ENCODE data around the gene TH.
"Not testable (repeated sequence)": the region's sequence is repeated elsewhere in the genome, so short reads cannot be mapped to it uniquely, and the experiment has no call there.

Gene TH

GRCh38 chr11:2182075-2182474 lies 10.5 kb upstream of the TH start:
- no peaks in the 10 kb centered on the region for H3K36me3 Mint-ChIP-seq (ENCODE audit: low read depth)
- no peak overlapping the region for H3K4me3 Mint-ChIP-seq
- H3K27me3 Mint-ChIP-seq (ENCODE audit: low read depth), result no peaks in the 10 kb centered on the region
- no peaks in the 10 kb centered on the region for H3K9me3 Mint-ChIP-seq
- no peaks in the 10 kb centered on the region for H3K4me1 Mint-ChIP-seq (ENCODE audit: low read depth)
- H3K27ac Mint-ChIP-seq, result no peak overlapping the region

- Mint-ChIP-seq H3K4me3 (no peak overlapping the region), H3K4me1 (ENCODE audit: low read depth) (no peaks in the 10 kb centered on the region), H3K36me3 (ENCODE audit: low read depth) (no peaks in the 10 kb centered on the region), H3K27me3 (ENCODE audit: low read depth) (no peaks in the 10 kb centered on the region), H3K9me3 (no peaks in the 10 kb centered on the region), H3K27ac (no peak overlapping the region)
Observed at GRCh38 chr11:2180789-2181370, 9.3 kb upstream of the TH start.

DNA sequence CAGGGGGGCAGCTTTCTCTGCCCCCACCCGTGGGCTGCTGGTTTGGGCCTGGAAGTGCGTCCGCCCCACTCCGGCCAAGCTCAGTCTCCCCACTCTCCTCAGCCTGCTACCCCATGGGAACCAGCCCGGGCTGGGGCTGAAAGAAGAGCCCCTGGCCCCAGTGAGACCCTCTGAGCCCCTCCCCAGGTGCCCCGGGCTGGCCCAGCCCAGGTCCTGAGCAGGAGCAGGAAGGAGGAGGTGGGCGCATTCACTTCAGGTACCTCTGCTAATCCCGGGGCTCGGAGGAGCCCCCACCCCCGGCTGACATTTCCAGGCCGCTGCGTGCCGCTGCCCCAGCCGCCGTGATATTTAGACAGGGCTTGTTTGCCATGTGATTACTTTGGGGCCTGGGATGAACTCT lies 8.7 kb upstream of the TH start:
- no peaks in the 10 kb centered on the region for H3K4me1 Mint-ChIP-seq (ENCODE audit: low read depth)
- H3K27ac Mint-ChIP-seq, result no peak overlapping the region
- no peaks in the 10 kb centered on the region for H3K9me3 Mint-ChIP-seq
- no peak overlapping the region for H3K4me3 Mint-ChIP-seq
- H3K36me3 Mint-ChIP-seq (ENCODE audit: low read depth), result no peaks in the 10 kb centered on the region
- H3K27me3 Mint-ChIP-seq (ENCODE audit: low read depth), result no peaks in the 10 kb centered on the region

DNA sequence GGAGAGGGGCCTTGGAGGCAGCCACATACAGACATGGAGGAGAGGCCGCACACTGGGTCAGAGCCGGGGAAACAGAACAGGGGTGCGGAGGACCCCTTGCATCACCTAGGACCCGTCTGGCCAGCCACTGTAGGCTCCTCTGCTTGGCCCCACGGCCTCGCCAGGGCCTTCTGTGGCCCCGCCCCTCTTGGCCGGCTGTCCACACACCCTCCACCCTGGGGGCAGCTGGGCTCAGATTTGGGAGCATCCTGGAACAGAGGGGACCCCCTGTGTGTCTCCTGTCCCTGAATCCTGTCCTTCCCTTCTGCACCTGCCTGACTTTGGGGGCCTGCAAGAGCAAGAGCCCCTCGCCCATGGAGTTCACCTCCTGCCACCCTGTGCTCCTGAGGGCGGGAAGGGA lies 7.9 kb upstream of the TH start:
- H3K27me3 Mint-ChIP-seq (ENCODE audit: low read depth), result no peaks in the 10 kb centered on the region
- H3K36me3 Mint-ChIP-seq (ENCODE audit: low read depth), result no peaks in the 10 kb centered on the region
- H3K9me3 Mint-ChIP-seq, result no peaks in the 10 kb centered on the region
- no peak overlapping the region for H3K4me3 Mint-ChIP-seq
- H3K4me1 Mint-ChIP-seq (ENCODE audit: low read depth), result no peaks in the 10 kb centered on the region
- no peak overlapping the region for H3K27ac Mint-ChIP-seq

DNA sequence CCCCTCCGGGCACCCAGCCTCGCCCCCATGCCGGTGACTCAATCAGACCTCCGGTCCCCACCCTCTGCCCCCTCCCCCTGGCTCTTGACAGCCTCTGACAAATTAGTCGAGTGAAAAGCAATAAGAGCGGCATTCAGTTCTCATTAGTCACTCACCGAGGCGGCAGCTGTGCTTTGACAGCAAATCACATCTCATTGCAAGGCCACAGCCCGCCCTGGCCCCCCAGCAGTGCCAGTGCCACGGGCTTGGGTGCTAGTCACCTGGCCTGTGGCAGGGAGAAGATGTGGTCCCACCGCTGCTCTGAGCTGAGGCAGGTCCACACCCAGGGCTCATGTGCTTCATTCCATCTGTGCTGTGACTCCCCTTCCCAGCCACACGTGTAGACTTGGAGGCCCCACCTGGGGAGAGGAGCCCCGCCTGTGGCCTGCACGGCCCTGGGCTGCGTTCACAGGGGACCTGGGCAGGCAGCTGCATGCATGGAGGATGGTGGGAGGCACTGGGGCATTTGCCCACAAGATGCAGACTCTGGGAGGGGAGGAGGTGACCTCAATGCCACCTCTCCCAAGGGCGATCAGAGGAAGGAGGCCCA lies 7.4 kb upstream of the TH start:
- Mint-ChIP-seq H3K4me3 (no peak overlapping the region), H3K36me3 (ENCODE audit: low read depth) (no peaks in the 10 kb centered on the region), H3K27ac (no peak overlapping the region), H3K27me3 (ENCODE audit: low read depth) (no peaks in the 10 kb centered on the region), H3K9me3 (no peaks in the 10 kb centered on the region), H3K4me1 (ENCODE audit: low read depth) (no peaks in the 10 kb centered on the region)

DNA sequence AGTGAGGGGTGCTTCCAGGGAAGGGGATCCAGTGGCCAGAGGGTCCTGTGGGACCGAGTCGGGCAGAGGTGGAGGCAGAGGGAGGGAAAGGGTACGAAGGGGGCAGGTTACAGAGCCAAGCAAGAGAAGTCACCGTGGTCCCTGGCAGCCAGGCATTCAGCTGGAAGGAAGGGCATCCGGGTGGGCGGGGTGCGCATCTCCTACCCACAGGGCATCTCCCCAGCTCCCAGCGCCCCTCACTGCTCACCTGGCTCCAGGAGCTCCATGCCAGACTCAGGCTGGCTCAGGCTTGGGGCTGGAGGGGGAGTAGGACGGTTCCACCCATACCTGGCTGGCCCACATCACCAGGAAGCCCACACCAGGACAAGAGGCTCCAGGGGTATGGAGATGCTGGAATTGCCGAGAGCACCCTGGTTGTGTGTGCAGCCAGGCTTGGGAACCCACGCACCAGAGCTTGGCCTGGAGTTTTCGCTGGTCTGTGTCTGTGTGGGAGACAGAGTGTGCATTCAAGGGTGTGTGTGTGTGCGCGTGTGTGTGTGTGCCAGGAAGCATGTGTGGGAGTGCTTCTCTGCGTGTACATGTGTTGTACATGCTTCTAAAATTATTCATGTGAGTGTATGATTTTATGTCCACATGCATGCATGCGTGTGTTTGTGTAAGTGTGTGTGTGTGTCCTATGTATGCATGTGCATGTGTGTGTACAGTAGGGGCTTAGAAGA lies 6.6 kb upstream of the TH start:
- not testable (repeated sequence) for H3K4me1 Mint-ChIP-seq (ENCODE audit: low read depth); H3K27me3 Mint-ChIP-seq (ENCODE audit: low read depth); H3K4me3 Mint-ChIP-seq; H3K27ac Mint-ChIP-seq; H3K9me3 Mint-ChIP-seq; H3K36me3 Mint-ChIP-seq (ENCODE audit: low read depth)

DNA sequence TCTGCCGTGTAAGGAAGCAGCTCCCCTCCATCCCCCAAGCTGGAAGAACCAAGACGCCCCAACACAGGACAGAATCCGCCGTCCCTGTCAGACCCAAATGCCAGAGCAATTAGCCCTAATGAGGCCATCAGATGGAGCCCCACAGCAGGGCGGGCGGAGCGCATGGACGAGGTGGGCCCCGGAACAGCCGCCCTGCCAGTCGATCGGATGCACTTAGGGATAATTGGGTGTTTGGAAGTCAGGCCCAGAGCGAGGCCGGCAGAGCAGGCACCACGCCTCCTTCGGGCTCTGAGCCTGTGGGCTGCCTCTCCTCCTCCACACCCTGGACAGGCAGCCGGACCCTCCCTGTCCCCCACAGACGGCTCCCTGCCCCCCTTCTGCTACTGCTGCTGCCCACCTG lies 5.5 kb upstream of the TH start:
- H3K27ac Mint-ChIP-seq, result no peak overlapping the region
- no peaks in the 10 kb centered on the region for H3K9me3 Mint-ChIP-seq
- no peaks in the 10 kb centered on the region for H3K4me1 Mint-ChIP-seq (ENCODE audit: low read depth)
- no peak overlapping the region for H3K4me3 Mint-ChIP-seq
- H3K36me3 Mint-ChIP-seq (ENCODE audit: low read depth), result no peaks in the 10 kb centered on the region
- no peaks in the 10 kb centered on the region for H3K27me3 Mint-ChIP-seq (ENCODE audit: low read depth)

- Mint-ChIP-seq H3K9me3 (no peaks in the 10 kb centered on the region), H3K27me3 (ENCODE audit: low read depth) (no peaks in the 10 kb centered on the region), H3K27ac (no peak overlapping the region), H3K4me3 (no peak overlapping the region), H3K36me3 (ENCODE audit: low read depth) (no peaks in the 10 kb centered on the region), H3K4me1 (ENCODE audit: low read depth) (no peaks in the 10 kb centered on the region)
Observed at GRCh38 chr11:2176389-2176900, 4.8 kb upstream of the TH start.

GRCh38 chr11:2175659-2176058 lies 4.0 kb upstream of the TH start:
- no peaks in the 10 kb centered on the region for H3K4me1 Mint-ChIP-seq (ENCODE audit: low read depth)
- no peak overlapping the region for H3K27ac Mint-ChIP-seq
- no peaks in the 10 kb centered on the region for H3K36me3 Mint-ChIP-seq (ENCODE audit: low read depth)
- H3K9me3 Mint-ChIP-seq, result no peaks in the 10 kb centered on the region
- no peaks in the 10 kb centered on the region for H3K27me3 Mint-ChIP-seq (ENCODE audit: low read depth)
- no peak overlapping the region for H3K4me3 Mint-ChIP-seq

GRCh38 chr11:2174361-2174760 lies 2.7 kb upstream of the TH start:
- Mint-ChIP-seq H3K4me1 (ENCODE audit: low read depth) (no peaks in the 10 kb centered on the region), H3K27ac (no peak overlapping the region), H3K9me3 (no peaks in the 10 kb centered on the region), H3K27me3 (ENCODE audit: low read depth) (no peaks in the 10 kb centered on the region), H3K36me3 (ENCODE audit: low read depth) (no peaks in the 10 kb centered on the region), H3K4me3 (no peak overlapping the region)

- H3K27ac Mint-ChIP-seq, result no peak overlapping the region
- no peaks in the 10 kb centered on the region for H3K36me3 Mint-ChIP-seq (ENCODE audit: low read depth)
- no peaks in the 10 kb centered on the region for H3K27me3 Mint-ChIP-seq (ENCODE audit: low read depth)
- no peaks in the 10 kb centered on the region for H3K4me1 Mint-ChIP-seq (ENCODE audit: low read depth)
- H3K4me3 Mint-ChIP-seq, result no peak overlapping the region
- H3K9me3 Mint-ChIP-seq, result no peaks in the 10 kb centered on the region
Observed at GRCh38 chr11:2173761-2174160, 2.1 kb upstream of the TH start.

- no peaks in the 10 kb centered on the region for H3K36me3 Mint-ChIP-seq (ENCODE audit: low read depth)
- no peak overlapping the region for H3K27ac Mint-ChIP-seq
- no peaks in the 10 kb centered on the region for H3K9me3 Mint-ChIP-seq
- H3K4me1 Mint-ChIP-seq (ENCODE audit: low read depth), result no peaks in the 10 kb centered on the region
- no peaks in the 10 kb centered on the region for H3K27me3 Mint-ChIP-seq (ENCODE audit: low read depth)
- H3K4me3 Mint-ChIP-seq, result no peak overlapping the region
Observed at GRCh38 chr11:2173150-2173693, 1.6 kb upstream of the TH start.

DNA sequence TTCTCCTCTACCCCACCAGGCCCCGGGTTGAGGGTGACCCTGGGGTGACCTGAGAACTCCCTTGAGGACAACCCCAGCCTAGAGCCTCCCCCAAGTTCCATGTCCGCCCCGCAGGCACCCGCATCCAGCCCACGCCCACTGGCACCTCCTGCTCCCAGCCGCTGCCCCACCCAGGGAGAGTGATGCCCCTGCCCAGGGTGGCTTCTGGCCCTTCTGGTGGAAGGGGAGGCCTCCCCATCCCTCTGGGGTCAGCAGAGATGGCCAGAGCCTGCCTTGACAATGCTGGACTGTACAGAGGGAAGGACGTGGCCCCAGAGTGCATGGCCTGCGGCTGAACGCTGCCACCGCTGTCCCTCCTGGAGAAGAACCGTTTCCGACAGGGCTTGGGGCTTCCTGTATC lies 1.1 kb upstream of the TH start:
- no peak overlapping the region for H3K27ac Mint-ChIP-seq
- H3K4me3 Mint-ChIP-seq, result no peak overlapping the region
- H3K9me3 Mint-ChIP-seq, result no peaks in the 10 kb centered on the region
- no peaks in the 10 kb centered on the region for H3K36me3 Mint-ChIP-seq (ENCODE audit: low read depth)
- H3K27me3 Mint-ChIP-seq (ENCODE audit: low read depth), result no peaks in the 10 kb centered on the region
- no peaks in the 10 kb centered on the region for H3K4me1 Mint-ChIP-seq (ENCODE audit: low read depth)

- Mint-ChIP-seq H3K4me3 (no peak overlapping the region), H3K36me3 (ENCODE audit: low read depth) (no peaks in the 10 kb centered on the region), H3K4me1 (ENCODE audit: low read depth) (no peaks in the 10 kb centered on the region), H3K9me3 (no peaks in the 10 kb centered on the region), H3K27ac (no peak overlapping the region), H3K27me3 (ENCODE audit: low read depth) (no peaks in the 10 kb centered on the region)
Observed at GRCh38 chr11:2169626-2170570, 1.7 kb downstream of the TH start.

All from T-helper 1 cell treated with Interleukin-12 subunit alpha and Interleukin-12 subunit beta and Interleukin-4 antibody, amounts not matched to agents 30 μg/mL and 1 μg/mL, for 36 hours (primary cell).